G401.6 (cell line): ENCODE results near the gene MYD88.

ENCODE experiments used
- FAIRE-seq: peaks from 2 replicates; lab custom pipeline; 2012; peaks lifted over from hg19 to GRCh38; lab: Jason Lieb, UNC

MYD88 gene

GRCh38 chr3:38138349-38139190, at the start of gene MYD88:
TSS of gene MYD88 (plus strand) at chr3:38138661. CDS start at chr3:38138701, 40 bp downstream.
- no peak for FAIRE-seq

GRCh38 chr3:38089163-38089562, 49.3 kb upstream of the MYD88 start:
- no peak for FAIRE-seq

DNA sequence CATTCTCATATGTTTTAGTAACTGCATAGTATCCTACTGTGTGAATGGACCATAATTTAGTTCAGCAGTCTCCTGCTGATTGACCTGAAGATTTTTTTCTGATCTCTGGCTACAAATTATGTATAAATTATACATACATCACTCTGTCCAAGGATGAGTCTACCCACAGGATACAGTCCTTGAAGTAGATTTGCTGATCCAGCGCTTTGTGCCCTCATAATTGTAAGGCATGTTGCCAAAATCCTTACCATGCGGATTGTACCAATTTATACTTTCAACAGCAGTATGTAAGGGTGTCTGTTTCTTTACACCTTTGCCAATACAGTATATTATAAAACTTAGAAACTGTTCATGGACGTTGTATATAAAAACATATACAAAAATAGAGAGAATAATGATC, 48.0 kb upstream of the MYD88 start:
- FAIRE-seq = no peak

DNA sequence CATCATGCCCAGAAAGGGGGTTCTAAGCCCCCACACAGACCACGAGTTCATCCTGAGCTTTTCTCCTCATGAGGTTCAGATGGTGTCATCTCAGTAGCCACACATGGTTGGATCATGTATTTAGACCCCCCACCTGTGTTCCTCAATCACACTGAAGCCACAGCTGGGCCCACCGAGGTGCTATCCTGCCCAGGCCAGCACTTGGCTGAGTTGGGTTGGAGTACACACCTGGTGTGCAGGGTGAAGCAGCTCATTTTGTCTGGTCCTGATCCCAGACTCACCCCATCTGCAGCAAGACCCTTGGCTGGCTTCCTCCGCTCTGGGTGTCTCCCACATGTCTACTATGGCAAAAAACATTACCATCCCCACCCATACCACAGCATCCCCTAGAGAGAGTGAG, 43.5 kb upstream of the MYD88 start:
- no peak for FAIRE-seq

DNA sequence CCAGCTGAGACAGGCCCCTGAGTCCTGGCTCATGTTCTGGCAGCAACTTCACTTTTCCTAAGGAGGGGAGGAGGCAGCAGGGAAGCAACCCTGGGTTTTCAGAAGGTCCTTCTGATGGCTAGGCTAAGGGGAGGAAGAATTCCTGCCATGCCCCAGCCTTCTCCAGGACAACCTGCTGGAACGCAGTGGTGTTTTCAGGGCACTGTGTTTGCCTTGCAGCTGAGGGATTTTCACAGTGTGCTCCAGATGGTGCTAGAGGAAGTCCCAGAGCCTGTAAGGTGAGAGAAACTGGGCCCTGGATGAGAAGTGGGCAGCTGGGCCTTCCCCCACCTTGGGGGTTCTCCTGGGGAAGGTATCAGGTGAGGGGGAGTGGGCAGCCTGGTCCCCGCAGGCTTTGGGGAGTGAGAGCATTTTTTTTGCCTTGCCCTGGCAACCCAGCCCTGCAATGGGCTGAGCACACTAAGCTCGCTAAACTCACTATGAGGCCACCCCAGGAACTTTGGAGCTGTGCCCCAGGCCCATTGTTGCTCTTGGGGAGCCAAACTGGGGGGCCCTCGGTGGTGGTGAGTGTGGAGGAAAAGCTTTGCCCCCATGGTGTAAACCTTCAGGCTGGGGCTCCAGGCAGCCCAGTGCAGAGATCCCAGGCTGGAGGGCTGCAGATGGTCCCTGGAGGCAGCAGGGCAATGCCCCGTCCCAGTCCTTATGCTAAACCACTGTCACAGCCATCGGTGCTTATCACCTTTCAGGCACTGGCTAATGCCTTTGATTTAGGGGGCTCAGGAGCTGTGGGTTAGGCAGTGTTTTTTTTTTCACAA, 42.6 kb upstream of the MYD88 start:
- FAIRE-seq = no peak

DNA sequence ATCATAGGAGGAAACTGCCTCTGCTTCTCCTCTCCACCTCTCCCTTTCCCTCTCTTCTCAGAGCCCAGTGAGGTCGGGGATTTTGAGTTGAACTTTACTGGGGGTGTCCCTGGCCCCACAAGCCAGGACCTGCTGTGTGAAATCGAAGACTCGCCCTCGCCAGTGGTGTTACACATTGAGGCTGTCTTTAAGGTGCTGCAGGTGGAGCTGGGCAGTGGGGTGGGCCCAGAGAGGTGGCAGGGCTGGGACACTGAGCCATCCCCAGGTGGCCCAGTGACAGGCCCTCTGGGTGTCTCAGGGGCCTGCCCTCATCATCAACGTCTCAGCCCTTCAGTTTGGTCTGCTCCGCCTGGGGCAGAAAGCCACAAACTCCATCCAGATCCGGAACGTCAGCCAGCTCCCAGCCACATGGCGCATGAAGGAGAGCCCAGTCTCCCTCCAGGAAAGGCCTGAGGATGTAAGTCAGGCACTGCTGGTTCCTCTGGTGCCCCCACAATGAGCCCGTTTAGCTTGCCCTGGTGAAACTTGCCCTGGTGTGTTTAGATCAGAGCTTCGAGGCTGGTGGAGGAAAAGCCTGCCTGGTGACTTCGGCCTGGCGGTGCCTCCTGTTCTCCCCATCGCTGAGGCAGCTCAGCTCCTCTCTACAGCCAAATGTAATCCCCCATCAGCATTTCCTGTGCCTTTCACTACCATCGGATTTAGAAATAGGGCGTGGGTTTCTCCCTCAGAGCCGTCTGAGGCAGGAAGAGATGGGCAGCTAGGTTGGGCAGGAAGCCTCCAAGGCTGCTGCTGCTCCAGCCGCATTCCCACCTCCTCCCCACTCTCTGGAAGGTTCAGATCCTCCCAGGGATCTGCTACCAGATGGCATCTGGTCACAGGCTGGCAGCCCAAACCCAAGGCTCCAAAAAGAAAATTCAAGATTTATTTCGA, 40.8 kb upstream of the MYD88 start:
- no peak for FAIRE-seq

DNA sequence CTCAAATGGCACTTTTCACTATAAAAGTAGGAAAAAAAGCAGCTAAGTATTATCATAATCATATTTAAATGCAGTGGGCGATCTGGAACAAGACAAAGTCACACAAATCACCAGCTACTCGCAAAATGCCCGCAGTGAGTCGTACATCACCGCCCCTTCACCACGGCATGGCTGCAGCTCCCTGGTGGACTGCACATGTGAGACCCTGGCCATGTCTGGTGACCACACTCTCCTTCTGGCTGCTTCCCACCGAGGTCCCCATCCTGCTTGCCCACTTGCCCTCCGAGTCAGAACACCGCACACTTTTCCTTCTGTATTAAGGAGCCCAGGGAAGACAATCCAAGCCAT, 40.1 kb upstream of the MYD88 start:
- no peak for FAIRE-seq

- no peak for FAIRE-seq
These were observed 38.9 kb upstream of the MYD88 start for GRCh38 chr3:38099518-38099917.

DNA sequence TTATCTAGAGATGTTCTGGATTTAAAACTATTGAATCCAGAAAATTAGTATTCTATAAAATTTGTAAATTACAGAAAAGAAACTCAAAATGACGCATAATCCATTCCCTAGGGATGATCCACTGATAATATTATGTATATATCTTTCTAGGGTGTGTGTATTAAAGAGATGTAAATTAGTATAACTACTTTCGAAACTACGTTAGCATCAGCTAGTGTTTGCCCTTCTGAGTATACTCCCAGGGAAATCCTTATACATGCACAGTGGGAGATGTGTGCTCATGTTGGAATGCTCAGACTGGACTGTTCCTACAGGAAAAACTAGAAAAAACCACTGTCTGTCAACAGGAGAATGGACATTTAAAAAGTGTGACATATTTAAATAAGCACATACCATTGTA, 38.0 kb upstream of the MYD88 start:
- no peak for FAIRE-seq

GRCh38 chr3:38101811-38102443, 36.5 kb upstream of the MYD88 start:
- FAIRE-seq = no peak

- no peak for FAIRE-seq
These were observed 36.0 kb upstream of the MYD88 start for GRCh38 chr3:38102444-38102814.

- no peak for FAIRE-seq
These were observed 32.9 kb upstream of the MYD88 start for GRCh38 chr3:38105525-38105924.

DNA sequence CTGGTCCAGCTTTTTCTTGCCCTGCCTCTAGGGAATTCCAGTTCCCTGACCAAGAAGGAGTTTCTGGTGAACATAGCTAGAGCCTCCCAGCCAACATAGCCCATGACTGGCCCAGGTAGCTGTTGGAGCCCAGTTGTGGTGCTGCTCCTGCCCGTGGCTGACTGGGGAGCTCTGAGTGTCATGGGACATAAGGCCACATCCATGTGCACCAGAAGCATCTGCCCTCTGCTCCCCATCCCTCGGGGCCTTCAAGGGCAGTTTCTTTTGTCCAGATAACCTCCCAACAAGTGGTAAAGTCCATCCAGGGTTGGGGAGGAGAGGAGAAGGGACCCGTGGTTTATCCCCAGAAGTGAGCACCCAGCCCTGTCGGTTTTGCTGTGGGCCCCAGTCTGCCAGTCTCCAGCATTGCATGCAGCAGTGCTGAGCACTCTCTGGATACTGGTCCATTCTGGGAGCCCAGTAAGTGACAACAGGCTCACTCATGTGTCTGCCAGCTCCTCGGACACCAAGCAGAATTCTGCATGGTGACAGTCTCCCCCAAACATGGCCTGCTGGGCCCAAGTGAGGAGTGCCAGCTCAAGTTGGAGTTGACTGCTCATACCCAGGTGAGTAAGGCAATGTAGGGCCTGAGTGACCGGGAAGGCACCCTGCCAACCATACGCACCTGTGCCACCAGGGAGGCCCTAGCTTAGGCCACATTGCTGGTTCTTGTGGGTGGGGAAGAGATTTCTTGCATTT, 30.4 kb upstream of the MYD88 start:
- FAIRE-seq = no peak

GRCh38 chr3:38108649-38109579, 29.5 kb upstream of the MYD88 start:
- FAIRE-seq = no peak

DNA sequence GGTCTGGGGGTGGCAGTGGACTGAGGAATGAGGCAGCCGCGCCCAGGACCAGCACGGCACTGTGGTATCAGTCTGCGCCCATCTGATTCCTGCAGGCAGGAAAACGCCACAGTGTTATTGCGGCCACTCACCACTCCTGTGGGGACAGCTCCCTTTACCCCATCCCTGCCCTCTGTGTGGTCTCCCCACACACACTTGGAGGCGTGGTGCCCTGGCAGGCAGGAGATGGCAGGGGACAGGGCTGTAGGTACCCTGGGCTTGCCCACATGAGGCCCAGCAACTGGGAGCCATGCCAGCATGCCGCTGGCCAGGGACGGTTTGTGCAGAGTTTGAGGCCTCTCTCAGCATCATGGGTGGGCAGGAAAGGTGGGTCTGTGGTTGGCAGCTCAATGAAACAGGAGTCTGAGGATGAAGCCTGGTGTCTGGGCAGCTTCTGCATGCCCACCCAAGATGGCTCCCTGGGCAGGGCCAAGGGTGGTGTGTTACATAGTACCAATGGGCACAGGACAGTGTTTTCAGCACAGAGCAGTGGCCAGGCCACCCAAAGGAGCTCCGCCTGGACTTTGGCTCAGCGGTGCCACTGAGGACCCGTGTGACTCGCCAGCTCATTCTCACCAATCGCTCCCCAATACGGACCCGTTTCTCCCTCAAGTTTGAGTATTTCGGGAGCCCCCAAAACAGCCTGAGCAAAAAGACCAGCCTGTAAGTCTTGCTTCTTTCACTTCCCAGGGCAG, 28.7 kb upstream of the MYD88 start:
- no peak for FAIRE-seq

- FAIRE-seq = no peak
These were observed 28.0 kb upstream of the MYD88 start for GRCh38 chr3:38110314-38111050.

GRCh38 chr3:38111201-38111600, 27.3 kb upstream of the MYD88 start:
- FAIRE-seq = no peak

DNA sequence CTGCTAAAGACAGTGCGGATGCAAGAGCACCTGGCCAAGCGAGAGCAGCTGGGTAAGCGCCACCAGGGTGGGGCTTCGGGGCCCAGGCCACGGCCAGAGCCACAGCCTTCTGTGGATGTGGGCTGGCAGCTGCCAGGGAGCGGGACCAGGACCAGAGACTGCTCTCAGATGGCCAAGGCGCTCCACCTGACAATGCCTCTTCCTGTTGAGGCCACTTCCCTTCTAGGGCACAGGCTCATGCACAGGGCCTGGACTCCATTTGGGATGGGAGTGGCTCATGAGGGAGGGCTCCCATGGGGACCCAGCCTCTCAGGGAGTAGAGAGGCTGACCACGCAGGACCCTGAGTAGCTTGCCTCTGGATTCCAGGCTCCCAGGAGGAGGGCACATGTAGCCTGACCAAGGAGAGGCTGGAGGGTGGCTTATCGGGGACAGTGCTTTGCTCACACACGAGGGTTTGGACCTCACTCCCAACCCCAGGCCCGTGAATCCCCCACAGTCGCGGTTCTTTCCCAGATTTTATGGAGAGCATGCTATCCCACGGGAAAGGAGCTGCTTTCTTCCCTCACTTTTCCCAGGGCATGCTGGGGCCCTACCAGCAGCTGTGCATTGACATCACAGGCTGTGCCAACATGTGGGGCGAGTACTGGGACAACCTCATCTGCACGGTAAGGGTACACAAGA, 26.6 kb upstream of the MYD88 start:
- FAIRE-seq = no peak
